Panc1 (cell line): ENCODE measurements around the gene MAP3K13. TPM values are rescaled to one million over a fixed set of nuclear protein-coding genes. Genes with fewer than 3 reads are reported as not detected.

ENCODE experiments used
- ATAC-seq: fragments of 200-7000 bp; cut with Tn5 transposase; 2 replicates; pipeline ENCODE4 v1.9.1; 2020; ENCODE audit warnings: mild to moderate bottlenecking, moderate library complexity
- BruUV-seq: library from RNA; stranded (reverse); fragments of 400-500 nt; replicated peaks from 2 replicates; lab custom pipeline; 2021; lab: Mats Ljungman, UMichigan
- CTCF ChIA-PET: fragments of 300-600 bp; sonication (Branson Sonifier 250); formaldehyde crosslinking; loops from one replicate; lab custom pipeline; 2022; ENCODE audit warnings: antibody characterized with exemption; lab: Charles Lee
- POLR2A ChIA-PET: fragments of 300-600 bp; sonication (Branson Sonifier 250); formaldehyde crosslinking; loops from one replicate; lab custom pipeline; 2022; ENCODE audit warnings: antibody characterized with exemption; lab: Charles Lee
- DNase-seq: peaks from one replicate; pipeline ENCODE4 v3.0.0-alpha.2; 2010; ENCODE audit warnings: low read depth, low spot score
- H3K27ac ChIP-seq: 2 replicates; pipeline ENCODE4 v1.5.1; 2011; ENCODE audit warnings: mild to moderate bottlenecking, low read length, inconsistent platforms
- H3K27me3 ChIP-seq: fragments of 200-500 bp; sonication (Bioruptor generic); 2 replicates; pipeline ENCODE4 v1.6.0; 2014; ENCODE audit warnings: low read length, inconsistent platforms; ENCODE audit not compliant: control insufficient read depth, insufficient read depth
- H3K36me3 ChIP-seq: fragments of 200-500 bp; sonication (Bioruptor generic); 2 replicates; pipeline ENCODE4 v1.5.1; 2014; ENCODE audit warnings: inconsistent platforms, mild to moderate bottlenecking, low read length, moderate library complexity; ENCODE audit not compliant: control insufficient read depth, insufficient read depth
- H3K4me1 ChIP-seq: 2 replicates; pipeline ENCODE4 v1.5.1; 2011; ENCODE audit warnings: inconsistent platforms, mild to moderate bottlenecking, low read length, moderate library complexity; ENCODE audit not compliant: control insufficient read depth, insufficient read depth
- H3K4me3 ChIP-seq, 2 experiments: 2 replicates each; pipeline ENCODE4 v1.5.1; 2011 to 2012; ENCODE audit warnings: low read depth in 2 of 2, low read length in 2 of 2, mild to moderate bottlenecking in 2 of 2, inconsistent platforms in 1 of 2, moderate library complexity in 1 of 2
- H3K9me3 ChIP-seq: fragments of 200-500 bp; sonication (Bioruptor generic); 2 replicates; pipeline ENCODE4 v1.5.1; 2014; ENCODE audit warnings: low read depth, mild to moderate bottlenecking, inconsistent platforms, low read length, moderate library complexity; ENCODE audit not compliant: control insufficient read depth, insufficient read depth
- POLR2AphosphoS5 ChIP-seq: IDR thresholded peaks from 2 replicates; pipeline ENCODE4 v1.6.1; 2012; ENCODE audit warnings: mild to moderate bottlenecking, low read depth, low read length, moderate library complexity
- SIN3A ChIP-seq: IDR thresholded peaks from 2 replicates; pipeline ENCODE4 v1.6.1; 2012; ENCODE audit warnings: low read depth, mild to moderate bottlenecking, low read length, moderate library complexity, borderline replicate concordance; ENCODE audit not compliant: insufficient read depth
- TCF7L2 ChIP-seq: IDR thresholded peaks from 2 replicates; pipeline ENCODE4 v1.6.1; 2011; ENCODE audit warnings: mild to moderate bottlenecking, low read depth, low read length, inconsistent platforms
- in situ Hi-C: cut with HindIII; loops from 2 replicates; pipeline ENCODE4 v1.10.0; 2016; ENCODE audit warnings: low sequenced_read_pairs, low pct_unique_long_range_greater_than_20kb
- intact Hi-C: fragments of 100-400 bp; cut with micrococcal nuclease; formaldehyde crosslinking; loops from one replicate; pipeline ENCODE4 v1.10.0; 2022; ENCODE audit not compliant: unreplicated experiment
- total RNA-seq: library from RNA; stranded (reverse); gene quantifications from one replicate; pipeline ENCODE4 v1.2.1, GENCODE V29; 2021; ENCODE audit not compliant: unreplicated experiment
- TF ChIP-seq, protein P1 (sequence below): fragments of 450-650 bp; IDR thresholded peaks from 2 replicates; pipeline ENCODE4 v1.5.1; 2017; ENCODE audit warnings: mild to moderate bottlenecking
- TF ChIP-seq, protein P2 (sequence below), 2 experiments: IDR thresholded peaks; 2 replicates each; pipeline ENCODE4 v1.6.1; 2011 to 2012; ENCODE audit warnings: low read depth in 2 of 2, control low read depth in 1 of 2, low read length in 1 of 2, mild to moderate bottlenecking in 1 of 2, moderate library complexity in 1 of 2; ENCODE audit not compliant: insufficient read depth in 1 of 2

MAP3K13 gene
- total RNA-seq, 1 experiment from 2014 or later = 26.6 TPM

DNA sequence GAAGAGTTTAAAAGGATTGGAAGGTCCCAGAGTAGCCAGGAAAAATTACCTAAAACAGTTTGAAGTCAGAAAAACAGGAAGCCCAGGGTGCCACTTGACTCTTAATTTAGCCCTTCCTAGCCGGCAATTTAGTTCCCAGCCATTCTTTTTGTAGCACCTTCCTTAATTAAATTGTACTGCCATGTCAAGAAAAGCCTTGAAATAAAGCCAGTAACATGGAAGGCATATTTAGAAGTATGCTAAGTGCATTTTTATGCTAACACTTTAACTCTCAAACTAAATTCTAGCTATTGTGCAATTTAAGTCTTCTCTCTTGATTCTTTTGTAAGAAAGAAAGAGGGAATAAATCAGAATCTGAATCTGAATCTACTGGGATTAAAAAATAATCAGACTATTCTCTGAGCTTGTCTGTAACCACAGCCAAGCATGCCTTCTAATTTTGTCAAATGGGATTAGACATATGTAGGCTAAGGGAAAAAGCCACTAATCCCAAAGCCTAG, 43.2 kb downstream of the MAP3K13 start:
- Histone ChIP-seq H3K27me3 (peaks cover 4% of the 10 kb centered on the region), H3K27ac (no peak overlapping the region), H3K4me3 (no peak overlapping the region), H3K4me1 (no peaks in the 10 kb centered on the region), H3K9me3 (no peaks in the 10 kb centered on the region), H3K36me3 (no peaks in the 10 kb centered on the region)
- in situ Hi-C loops (no loop called here), intact Hi-C loops (no loop called here)
- no peak for ATAC-seq
- no peak for DNase-seq
- ChIA-PET CTCF (no interaction called here), POLR2A (interaction anchor here (0.6 kb wide), 1 partner anchor 241 kb away, joined by 3 read pairs; no protein-coding TSS in a partner anchor)
- BruUV-seq = no TSS peak
- TF ChIP-seq SIN3A (no peak), POLR2AphosphoS5 (no peak), TCF7L2 (no peak)
- TF ChIP-seq, protein P1, sequence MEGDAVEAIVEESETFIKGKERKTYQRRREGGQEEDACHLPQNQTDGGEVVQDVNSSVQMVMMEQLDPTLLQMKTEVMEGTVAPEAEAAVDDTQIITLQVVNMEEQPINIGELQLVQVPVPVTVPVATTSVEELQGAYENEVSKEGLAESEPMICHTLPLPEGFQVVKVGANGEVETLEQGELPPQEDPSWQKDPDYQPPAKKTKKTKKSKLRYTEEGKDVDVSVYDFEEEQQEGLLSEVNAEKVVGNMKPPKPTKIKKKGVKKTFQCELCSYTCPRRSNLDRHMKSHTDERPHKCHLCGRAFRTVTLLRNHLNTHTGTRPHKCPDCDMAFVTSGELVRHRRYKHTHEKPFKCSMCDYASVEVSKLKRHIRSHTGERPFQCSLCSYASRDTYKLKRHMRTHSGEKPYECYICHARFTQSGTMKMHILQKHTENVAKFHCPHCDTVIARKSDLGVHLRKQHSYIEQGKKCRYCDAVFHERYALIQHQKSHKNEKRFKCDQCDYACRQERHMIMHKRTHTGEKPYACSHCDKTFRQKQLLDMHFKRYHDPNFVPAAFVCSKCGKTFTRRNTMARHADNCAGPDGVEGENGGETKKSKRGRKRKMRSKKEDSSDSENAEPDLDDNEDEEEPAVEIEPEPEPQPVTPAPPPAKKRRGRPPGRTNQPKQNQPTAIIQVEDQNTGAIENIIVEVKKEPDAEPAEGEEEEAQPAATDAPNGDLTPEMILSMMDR = no peak
- TF ChIP-seq, protein P2, sequence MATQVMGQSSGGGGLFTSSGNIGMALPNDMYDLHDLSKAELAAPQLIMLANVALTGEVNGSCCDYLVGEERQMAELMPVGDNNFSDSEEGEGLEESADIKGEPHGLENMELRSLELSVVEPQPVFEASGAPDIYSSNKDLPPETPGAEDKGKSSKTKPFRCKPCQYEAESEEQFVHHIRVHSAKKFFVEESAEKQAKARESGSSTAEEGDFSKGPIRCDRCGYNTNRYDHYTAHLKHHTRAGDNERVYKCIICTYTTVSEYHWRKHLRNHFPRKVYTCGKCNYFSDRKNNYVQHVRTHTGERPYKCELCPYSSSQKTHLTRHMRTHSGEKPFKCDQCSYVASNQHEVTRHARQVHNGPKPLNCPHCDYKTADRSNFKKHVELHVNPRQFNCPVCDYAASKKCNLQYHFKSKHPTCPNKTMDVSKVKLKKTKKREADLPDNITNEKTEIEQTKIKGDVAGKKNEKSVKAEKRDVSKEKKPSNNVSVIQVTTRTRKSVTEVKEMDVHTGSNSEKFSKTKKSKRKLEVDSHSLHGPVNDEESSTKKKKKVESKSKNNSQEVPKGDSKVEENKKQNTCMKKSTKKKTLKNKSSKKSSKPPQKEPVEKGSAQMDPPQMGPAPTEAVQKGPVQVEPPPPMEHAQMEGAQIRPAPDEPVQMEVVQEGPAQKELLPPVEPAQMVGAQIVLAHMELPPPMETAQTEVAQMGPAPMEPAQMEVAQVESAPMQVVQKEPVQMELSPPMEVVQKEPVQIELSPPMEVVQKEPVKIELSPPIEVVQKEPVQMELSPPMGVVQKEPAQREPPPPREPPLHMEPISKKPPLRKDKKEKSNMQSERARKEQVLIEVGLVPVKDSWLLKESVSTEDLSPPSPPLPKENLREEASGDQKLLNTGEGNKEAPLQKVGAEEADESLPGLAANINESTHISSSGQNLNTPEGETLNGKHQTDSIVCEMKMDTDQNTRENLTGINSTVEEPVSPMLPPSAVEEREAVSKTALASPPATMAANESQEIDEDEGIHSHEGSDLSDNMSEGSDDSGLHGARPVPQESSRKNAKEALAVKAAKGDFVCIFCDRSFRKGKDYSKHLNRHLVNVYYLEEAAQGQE (IDR thresholded peaks at IDR 0.05; ENCODE audit: insufficient read depth in 1 of 2, low read depth in 2 of 2, low read length in 1 of 2) = no peak

DNA sequence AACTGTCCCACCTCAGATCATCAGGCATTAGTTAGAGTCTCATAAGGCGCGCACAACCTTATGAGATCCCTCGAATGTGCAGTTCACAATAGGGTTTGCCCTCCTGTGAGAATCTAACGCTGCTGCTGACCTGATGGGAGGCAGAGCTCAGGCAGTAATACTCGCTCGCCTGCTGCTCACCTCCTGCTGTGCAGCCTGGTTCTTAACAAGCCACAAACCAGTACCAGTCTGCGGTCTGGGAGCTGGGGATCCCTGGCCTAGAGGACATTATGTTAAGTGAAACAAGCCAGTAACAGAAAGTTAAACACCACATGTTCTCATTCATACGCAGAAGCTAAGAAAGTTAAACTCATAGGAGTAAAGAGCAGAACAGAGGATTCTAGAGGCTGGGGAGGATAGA, 47.0 kb downstream of the MAP3K13 start:
- CTCF ChIA-PET = no interaction called here
- no peak overlapping the region for H3K27ac ChIP-seq
- in situ Hi-C loops = no loop called here
- H3K36me3 ChIP-seq = no peaks in the 10 kb centered on the region
- no peak overlapping the region for H3K4me3 ChIP-seq
- POLR2A ChIA-PET = no interaction called here
- H3K9me3 ChIP-seq = no peaks in the 10 kb centered on the region
- H3K27me3 ChIP-seq = peaks cover 4% of the 10 kb centered on the region
- H3K4me1 ChIP-seq = no peaks in the 10 kb centered on the region
- BruUV-seq = no TSS peak
- no peak for DNase-seq
- intact Hi-C loops = no loop called here
- no peak for ATAC-seq
- TF ChIP-seq, protein P1 = no peak
- TF ChIP-seq SIN3A (no peak), POLR2AphosphoS5 (no peak), TCF7L2 (no peak)
- TF ChIP-seq, protein P2 (IDR thresholded peaks at IDR 0.05; ENCODE audit: insufficient read depth in 1 of 2, low read depth in 2 of 2, low read length in 1 of 2) = no peak
